Epidermal melanocyte (primary cell): ENCODE data around the gene SACS.
"Not testable (repeated sequence)": the region's sequence is repeated elsewhere in the genome, so short reads cannot be mapped to it uniquely, and the experiment has no call there.

Experiments
- DNase-seq: peaks from one replicate; pipeline ENCODE4 v3.0.0; 2011; ENCODE audit warnings: low spot score; ENCODE audit not compliant: insufficient read length

Gene SACS

DNA sequence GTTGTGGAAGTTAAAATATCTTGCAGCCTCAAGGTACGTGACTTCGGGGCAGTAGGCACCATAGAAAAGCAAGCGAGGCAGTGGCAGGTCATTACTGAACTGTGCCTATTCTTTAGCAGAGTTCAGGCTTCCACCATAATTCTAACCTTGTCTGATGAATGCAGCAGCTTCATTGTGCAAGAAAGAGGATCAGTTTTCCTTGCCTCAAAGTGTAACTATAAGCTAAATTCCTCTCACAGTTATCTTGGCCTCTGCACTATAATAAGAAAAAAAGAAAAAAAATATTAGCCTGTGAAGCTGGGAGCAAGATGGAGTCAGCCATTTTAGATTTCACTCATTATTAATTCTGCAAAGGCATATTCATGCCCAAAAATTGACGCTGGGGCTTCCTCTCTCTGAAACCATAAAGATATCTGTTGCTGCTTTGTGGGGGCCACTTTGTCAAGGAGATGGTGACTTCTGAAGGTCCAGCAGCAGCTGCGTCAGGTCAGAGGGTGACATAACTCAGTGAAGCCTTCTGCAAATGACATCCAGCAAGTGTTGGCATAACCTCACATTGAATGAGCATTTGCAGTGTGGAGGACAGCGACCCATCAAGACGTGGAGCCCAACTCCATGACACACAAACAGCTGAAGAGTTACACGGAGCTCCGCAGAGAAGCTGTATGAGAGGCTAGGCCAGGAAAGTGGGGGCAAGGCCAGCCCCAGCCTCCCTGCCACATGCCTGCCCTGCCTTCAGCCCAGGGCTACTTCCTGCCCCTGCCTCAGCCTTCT lies 23.1 kb upstream of the SACS start:
- DNase-seq = no peak

DNA sequence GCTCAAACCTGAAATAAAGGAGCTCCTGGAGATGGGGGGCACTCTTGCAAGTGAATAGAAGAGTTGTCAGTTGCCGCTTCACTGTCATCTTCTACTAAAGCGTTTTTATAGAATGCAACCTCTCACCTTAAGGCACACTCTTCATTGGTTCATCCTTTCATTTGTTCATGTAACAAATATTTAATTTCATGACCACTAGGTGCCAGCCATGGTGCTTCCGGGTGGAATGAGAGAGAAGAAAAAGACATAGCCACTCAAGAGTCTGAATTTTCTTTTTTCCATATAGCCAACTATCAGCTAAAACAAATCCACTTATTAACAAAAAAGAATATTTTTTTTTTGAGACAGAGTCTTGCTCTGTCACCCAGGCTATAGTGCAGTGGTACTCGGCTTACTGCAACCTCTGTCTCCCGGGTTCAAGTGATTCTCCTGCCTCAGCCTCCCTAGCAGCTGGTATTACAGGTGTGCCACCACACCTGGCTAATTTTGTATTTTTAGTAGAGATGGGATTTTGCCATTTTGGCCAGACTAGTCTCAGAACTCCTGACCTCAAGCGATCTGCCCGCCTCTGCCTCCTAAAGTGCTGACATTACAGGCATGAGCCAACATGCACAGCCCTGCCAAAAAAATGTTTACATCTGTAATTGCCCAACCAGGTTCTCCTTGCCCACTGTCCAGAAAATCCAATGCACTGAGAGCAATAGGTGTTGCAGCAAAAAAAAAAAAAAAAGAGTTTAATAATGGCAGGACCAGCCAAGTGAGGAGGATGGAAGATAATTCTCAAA lies 22.1 kb upstream of the SACS start:
- DNase-seq = no peak

DNA sequence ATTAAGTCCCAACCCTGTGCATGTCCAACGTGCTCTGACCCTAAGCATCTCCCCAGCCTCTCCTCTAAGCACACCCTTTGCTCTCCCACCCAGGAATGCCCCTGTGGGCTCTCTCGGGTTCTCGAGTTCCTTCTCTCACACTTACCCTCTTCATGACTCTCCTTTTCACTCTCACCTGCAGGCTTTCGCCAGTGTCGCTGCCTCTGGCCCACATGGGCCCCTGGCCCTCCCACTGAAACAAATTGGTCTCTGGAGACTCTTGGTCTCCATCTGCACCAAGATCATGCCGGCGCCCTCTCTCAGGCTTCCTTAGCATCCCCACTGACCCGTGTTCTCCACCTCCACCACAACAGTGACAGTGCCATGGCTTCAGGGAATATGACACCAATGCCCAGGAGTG lies 19.6 kb upstream of the SACS start:
- no peak for DNase-seq

DNA sequence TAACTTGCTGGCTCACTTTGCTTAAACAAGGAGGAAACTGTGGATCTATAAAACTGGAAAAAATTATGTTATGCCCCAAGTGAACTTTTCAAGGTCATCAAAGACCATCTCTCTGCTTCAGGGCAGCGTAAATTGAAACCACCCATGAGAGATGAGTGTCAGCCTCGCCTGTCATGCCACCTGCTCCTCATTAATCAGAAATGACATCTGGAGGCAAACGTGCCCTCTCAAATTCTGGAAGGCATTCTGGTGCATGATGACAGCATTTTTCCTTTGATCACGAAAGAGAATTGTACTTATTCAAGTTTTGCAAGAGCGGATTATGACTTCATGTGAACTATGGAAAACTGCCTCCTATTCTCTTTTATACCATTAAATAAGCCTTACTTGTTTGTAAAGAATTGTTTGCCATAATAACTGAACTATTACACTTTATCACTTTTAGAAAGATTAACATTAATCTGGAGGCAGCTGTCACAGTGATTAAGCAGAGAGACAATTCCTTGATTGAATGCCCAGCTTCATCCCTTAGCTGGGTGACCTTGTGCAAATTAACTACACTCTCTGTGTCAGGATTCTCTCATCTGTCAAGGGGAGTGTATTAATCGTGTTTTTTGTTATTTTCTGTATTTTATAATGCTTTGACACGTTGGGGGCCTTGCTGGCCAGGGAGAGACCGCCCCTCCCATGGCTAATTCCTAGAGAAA lies 17.0 kb upstream of the SACS start:
- no peak for DNase-seq

DNA sequence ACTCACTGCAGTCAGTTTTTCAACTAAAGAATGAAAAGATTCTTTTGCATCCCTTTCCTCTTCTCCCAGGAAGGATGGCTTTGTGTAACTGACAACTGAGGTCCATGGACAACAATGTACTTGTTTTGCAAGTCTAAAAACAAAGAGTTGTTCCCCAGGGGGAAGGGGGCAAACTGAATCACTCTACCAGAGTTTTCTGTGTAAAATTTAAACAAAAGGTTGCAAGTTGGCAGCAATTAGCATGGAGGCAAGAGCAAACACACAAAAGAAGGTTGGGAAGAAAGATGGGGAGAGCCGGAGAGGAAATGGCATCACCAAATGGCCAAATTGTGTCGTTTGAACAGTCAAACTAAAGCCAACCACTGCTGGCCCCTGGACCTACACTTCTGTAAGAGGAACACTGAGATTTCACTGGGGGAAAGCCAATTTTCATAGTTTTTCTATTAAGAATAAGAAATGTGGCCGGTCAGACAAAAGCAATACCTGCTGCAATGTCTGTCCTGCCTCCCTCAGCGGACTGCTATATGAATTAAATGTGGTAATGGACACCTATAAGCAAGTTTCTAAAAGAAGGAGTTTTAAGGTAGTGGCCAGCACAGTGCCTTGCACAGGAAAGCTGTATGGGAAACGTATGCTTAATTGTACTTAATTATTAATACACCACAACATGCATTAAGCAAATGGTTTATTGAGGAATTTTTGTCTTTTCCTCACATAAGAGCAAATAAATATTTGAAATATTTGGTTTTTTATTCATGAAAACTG lies 16.1 kb upstream of the SACS start:
- no peak for DNase-seq

DNA sequence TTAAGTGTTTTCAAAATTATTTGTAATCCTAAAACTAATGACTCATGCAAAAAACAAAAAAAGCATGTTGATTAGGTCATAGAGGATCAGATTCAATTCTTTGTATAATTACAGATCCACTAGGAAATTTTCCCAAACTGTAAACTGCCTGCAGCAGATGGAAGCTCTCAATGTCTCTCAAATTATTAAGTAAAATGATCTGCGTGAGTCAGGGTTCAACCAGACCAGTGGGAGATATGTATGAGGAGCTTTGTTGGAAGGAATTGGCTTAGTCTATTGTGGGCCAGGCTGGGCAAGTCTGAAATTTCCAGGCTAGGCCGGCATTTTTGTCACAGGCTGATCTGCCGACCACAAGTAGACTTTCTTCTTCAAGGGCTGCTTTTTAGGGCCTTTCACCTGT lies 14.4 kb upstream of the SACS start:
- DNase-seq = no peak

DNA sequence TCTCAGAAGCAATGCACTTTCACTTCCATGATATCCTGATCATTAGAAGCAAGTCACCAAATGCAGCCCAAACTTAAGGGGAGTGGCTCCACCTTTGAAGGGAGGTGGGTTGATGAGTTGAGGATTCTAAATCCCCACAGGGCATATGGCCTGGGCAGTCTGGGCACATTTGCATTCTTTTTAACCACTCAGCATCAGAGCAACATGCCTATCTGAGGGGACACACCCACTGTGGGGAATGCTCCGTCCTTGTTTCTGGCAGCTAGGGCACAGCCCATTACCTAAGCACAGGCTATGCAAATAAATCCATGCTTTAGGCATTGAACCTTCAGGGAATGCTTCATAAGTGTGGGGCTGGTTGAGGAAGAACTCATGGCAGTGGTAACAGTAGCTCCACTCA lies 12.3 kb upstream of the SACS start:
- no peak for DNase-seq

DNA sequence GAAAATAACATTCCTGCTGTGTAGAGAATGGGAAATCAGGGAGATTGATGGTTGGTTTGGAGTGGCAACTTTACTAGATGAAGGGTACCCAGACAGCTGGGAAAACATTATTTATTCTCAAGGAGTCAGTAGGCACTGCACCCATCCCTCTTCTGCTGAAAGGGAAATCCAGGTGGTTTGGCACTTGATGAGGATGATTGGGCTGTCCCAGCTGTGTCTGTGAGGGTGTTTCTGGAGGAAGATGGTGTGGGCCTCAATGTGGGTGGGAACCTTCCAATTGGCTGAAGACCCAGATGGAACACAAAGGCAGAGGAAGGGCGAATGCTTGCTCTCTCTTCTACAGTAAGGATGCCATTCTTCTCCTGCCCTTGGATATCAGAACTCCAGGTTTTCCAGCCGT lies 10.4 kb upstream of the SACS start:
- DNase-seq = no peak

DNA sequence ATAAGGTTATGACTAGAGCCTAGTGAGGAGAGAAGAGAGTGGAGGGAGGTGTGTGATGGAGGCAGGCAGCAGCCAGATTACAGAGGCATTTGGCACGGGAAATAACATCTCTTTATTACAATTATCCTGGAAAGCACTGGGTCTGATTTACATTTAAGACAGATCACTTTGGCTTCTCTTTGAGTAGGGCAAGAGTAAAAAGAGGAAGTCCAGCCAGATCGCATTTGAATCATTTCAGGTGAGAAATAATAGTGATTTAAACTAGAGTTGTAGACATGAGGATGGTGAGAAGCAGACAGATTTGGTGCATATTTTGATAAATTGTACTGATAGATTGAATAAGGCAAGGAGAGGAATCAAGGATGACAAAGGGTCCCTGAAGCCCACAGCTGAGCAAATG lies 9.6 kb upstream of the SACS start:
- no peak for DNase-seq

DNA sequence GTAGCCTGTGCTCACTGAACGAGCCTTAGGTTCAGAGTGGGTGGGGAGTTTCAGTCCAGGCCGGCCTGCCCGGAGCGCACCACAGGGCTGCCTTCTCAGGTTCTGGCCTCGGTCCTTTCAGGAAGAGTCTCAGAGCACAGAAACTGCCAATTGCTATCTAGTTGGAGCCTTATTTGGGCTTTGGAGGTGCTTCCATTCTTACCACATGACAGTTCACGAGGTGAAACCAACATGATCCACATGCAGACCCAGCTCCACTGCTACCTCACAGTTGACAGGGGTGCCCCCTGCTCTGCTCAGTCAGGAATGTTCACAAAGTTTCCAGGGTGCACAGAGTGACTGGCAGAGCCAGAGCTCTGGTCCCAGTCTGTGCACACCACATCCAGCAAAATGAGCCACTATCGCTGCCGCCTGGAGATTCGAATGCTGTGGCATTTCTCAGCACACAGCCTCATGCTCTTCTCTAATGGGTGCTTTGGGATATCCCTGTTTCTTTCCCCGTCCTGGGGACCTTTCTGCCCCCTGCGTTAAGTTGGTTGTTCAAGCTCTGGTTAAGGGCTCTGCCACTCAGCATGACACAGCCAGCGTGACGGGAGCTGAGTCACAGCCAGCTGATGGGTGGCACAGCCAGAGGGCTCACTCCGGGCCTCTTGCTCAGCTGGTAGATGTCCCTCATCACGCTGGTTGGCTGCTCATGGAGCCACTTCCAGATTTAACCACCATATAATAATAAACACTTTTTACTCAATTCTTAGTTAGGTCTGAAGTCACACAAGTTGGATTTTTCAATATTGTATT lies 7.5 kb upstream of the SACS start:
- DNase-seq = no peak

DNA sequence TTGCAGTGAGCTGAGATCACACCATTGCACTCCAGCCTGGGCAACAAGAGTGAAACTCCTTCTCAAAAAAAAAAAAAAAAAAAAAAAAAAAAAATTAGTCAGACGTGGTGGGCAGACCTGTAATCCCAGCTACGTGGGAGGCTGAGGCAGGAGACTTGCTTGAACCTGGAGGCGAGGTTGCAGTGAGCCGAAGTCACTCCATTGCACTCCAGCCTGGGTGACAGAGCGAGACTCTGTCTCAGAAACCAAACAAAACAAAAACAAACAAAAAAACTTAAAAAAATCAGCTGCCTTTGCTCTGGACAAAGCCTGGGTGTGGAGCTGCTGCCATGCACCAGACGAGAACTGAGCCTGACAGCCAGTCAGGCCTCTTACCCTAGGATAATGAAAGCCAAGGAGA lies 6.8 kb upstream of the SACS start:
- not testable (repeated sequence) for DNase-seq

DNA sequence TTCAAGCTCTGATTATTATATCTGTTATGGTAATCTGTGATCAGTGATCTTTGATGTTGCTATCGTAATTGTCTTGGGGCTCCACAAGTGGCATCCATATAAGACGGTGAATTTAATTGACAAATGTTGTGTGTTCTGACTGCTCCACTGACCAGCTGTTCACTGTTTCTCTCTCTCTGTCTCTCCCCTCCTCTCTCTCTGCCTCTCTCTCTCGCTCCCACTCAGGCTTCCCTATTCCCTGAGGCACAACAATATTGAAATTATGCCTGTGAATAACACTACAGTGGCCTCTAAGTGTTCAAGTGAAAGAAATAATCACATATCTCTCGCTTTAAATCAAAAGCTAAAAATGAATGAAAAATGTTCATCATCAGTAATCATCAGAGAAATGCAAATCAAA lies 4.4 kb upstream of the SACS start:
- DNase-seq = no peak

DNA sequence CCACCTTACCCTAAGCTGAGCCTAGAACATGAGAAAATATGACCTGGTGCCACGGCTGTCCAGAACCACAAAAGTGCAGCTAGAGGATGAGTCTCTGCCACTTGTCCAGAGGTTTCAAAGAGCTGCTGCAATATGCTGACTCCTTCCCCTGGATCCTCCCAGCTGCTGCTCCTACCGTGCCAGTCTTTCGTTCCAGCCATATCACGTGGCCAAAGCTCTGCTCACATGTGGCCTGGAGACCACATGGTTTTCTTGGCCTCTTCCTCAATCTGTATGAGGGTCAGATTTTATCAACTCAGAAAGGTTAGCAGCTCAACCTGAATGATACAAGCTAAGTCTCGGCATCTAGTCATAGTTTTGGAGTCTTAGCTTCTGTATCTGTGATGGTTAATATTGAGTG lies 3.2 kb upstream of the SACS start:
- DNase-seq = no peak

DNA sequence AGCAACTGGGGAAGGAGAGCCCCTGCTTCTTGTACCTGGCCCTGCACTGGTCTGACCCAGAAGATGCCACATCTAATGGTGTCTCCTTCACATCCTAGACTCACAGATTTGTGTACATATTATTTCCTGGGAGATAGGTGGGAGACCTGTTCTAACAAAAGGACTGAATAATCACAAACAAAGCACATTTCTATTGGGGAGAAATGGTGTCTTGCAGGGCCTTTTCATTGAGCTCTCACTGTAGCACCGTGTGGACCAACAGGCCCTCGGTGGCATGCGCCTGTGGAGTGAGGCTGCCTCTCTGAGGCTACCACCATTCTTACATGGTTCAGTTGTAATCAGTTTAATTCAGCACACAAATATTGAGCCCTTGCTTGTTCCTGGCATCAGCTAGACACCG lies 989 bp upstream of the SACS start:
- no peak for DNase-seq

DNA sequence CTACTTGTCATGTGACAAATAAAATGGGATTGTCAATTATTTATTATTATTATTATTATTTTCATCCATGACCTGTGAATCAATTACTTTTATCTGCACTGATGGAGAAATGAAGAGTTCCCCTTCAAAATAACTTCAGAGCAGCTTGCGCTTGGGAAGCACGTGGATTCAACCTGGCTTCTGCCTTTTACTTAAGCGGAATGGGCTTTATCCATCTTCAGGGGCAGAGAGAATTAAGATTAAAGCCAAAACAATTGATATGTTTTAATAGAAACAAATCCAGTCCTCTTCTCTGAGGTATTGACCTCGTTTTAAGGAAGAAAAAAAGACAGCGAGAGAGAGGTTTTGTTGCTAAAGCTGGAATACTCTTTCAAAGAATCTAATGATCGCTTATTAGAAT lies 876 bp downstream of the SACS start:
- DNase-seq = no peak

DNA sequence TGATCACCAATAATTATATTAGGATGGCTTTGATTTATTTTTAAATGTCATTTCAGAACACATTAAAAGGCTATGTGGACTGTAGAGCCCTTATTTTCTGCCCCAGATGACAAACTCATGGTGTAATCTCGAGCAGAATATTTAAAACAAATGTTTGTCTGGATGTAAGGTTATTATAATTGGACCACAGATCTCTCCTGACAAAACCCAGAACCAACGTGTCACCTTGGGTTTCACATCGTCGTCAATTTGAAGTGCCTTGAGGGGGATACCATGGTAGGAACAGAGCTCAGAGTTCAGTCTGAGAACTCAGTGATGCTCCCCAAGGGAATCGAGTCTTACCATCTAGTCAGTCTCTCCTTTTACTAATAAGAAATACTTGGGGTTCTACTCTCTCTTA lies 2.8 kb downstream of the SACS start:
- no peak for DNase-seq

DNA sequence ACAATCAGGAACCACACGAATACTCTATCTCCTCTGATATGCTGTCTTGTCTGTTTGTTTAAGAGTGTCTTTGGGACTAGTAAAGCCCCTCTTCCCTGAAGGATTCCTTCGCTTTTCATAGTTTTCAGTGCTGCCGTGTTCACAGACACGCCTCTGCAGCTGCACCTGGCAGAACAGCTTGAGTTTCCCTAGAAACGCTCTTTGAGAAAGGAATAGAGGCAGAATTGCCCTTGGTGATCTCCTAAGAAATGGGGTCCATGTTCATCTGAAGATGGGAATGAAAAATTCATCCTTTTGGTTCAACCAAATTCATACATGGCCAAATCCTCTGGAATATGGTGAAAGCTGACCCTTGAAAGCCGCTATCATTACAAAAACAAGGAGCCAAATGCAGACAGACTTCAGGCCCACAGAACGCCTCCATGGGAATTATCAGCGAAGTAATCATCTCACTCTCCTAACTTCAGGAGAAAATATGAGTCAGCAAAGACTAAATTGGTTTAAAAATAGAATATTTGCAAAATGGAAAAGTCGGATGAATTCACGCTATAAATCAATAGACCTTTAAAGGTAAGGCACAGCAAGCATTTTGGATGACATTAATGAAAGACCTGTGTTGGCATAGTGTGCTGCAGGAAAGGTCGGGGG lies 5.5 kb downstream of the SACS start:
- DNase-seq = no peak

DNA sequence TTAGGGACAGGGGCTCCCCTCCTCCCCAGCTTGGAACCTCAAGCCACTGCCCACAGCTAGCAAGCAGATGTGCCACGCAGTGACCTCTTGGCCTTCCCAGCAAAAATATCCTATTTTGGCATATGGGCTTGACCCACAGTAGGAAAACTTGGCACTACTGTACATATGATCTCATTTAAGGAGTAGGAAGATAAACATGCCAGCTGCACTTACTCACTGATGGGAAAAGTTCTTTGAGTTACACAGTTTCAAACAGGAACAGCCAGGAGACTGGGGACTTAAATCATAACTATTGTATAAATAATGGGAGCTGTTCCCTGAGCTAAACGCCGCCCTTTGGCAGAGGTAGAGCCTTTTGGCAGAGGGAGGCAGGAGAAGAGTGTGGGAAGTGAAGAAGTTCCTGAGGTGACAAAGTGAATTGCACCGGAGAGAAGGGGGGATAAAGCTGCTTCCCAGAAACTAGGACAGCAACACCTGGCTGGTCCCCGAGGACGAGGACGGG lies 6.1 kb downstream of the SACS start:
- DNase-seq = no peak

DNA sequence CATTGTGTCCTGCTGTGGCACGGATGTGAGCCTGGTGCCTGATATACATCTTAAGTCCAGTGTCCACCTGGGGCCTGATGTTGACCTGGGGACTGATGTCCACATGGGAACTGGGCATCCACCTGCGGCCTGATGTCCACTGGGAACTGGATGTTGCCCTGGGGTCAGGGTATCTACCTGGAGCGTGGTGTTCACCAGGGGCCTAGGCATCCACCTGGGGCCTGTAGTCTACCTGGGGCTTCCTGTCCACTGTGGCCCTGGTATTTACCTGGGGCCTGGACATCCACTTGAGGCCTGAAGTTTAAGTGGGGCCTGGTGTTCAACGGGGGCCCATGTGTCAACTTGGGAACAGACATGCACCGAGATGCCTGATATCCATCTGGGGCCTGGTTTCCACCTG lies 11.9 kb downstream of the SACS start:
- DNase-seq = no peak
